ENCODE results near the gene ADGRB2.

DNA sequence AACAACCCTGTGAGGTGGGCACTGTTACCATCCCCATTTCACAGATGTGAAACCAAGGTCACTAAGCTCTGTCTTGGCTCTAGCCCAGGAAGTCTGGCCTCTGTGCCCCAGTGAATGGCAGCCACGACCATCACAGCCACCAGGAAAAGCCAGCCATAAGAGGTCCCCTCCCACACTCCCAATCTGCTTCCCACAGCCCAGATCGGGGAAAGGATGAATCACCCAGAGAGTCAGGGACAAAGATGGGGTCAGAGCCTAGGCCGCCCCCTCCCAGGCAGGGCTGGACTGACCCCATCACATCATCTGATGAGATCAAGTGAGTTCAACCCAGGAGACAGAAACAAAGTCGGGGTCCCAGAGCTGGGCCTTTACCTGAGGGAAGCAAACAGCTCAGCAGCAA, 37.4 kb downstream of the ADGRB2 start:
- no peak for TF ChIP-seq CTCF (IDR thresholded peaks at IDR 0.05)
- TF ChIP-seq POLR2A (IDR thresholded peaks at IDR 0.05): no peak
